ENCODE measurements around the gene TMEM217. TPM values are rescaled to one million over a fixed set of nuclear protein-coding genes. Genes with fewer than 3 reads are reported as not detected.
"Not testable (repeated sequence)": the region's sequence is repeated elsewhere in the genome, so short reads cannot be mapped to it uniquely, and the experiment has no call there.

TMEM217 gene
- total RNA-seq (2014; rRNA removed; shearing (Covaris generic)), result 0.10 TPM in 1 of 2 replicates, not detected in the other
- polyA plus RNA-seq (2014; cell fraction: nucleus; rRNA removed), result not detected in 2 replicates

GRCh38 chr6:37257634-37258404, at the start of gene TMEM217, which contains the start of gene TBC1D22B:
Gene TMEM217 (minus strand): TSS chr6:37258144. CDS start chr6:37219030, 39,114 bp downstream.
Gene TBC1D22B (plus strand): TSS chr6:37257772. CDS start chr6:37257918, 146 bp downstream.
- DNase-seq (ENCODE audit: extremely low read depth, low read depth), result peak; percentile 88

GRCh38 chr6:37307484-37307883, 49.5 kb upstream of the TMEM217 start:
- not testable (repeated sequence) for DNase-seq (ENCODE audit: extremely low read depth, low read depth)

GRCh38 chr6:37306624-37307222, 48.8 kb upstream of the TMEM217 start:
- no peak for DNase-seq (ENCODE audit: extremely low read depth, low read depth)

- no peak for DNase-seq (ENCODE audit: extremely low read depth, low read depth)
These were observed 48.0 kb upstream of the TMEM217 start for GRCh38 chr6:37305841-37306425.

- no peak for DNase-seq (ENCODE audit: extremely low read depth, low read depth)
These were observed 46.8 kb upstream of the TMEM217 start for GRCh38 chr6:37304766-37305165.

GRCh38 chr6:37303891-37304503, 46.1 kb upstream of the TMEM217 start:
- DNase-seq (ENCODE audit: extremely low read depth, low read depth), result peak; percentile 23

- no peak for DNase-seq (ENCODE audit: extremely low read depth, low read depth)
These were observed 45.2 kb upstream of the TMEM217 start for GRCh38 chr6:37303091-37303660.

GRCh38 chr6:37302086-37302686, 44.2 kb upstream of the TMEM217 start:
- no peak for DNase-seq (ENCODE audit: extremely low read depth, low read depth)

- no peak for DNase-seq (ENCODE audit: extremely low read depth, low read depth)
These were observed 42.0 kb upstream of the TMEM217 start for GRCh38 chr6:37299990-37300389.

- no peak for DNase-seq (ENCODE audit: extremely low read depth, low read depth)
These were observed 41.0 kb upstream of the TMEM217 start for GRCh38 chr6:37298958-37299357.

- not testable (repeated sequence) for DNase-seq (ENCODE audit: extremely low read depth, low read depth)
These were observed 39.7 kb upstream of the TMEM217 start for GRCh38 chr6:37297637-37298036.

GRCh38 chr6:37293426-37293825, 35.5 kb upstream of the TMEM217 start:
- DNase-seq (ENCODE audit: extremely low read depth, low read depth), result no peak

- no peak for DNase-seq (ENCODE audit: extremely low read depth, low read depth)
These were observed 32.0 kb upstream of the TMEM217 start for GRCh38 chr6:37289931-37290330.

- DNase-seq (ENCODE audit: extremely low read depth, low read depth), result no peak
These were observed 30.3 kb upstream of the TMEM217 start for GRCh38 chr6:37288247-37288646.

- no peak for DNase-seq (ENCODE audit: extremely low read depth, low read depth)
These were observed 29.7 kb upstream of the TMEM217 start for GRCh38 chr6:37287519-37288157.

- no peak for DNase-seq (ENCODE audit: extremely low read depth, low read depth)
These were observed 27.9 kb upstream of the TMEM217 start for GRCh38 chr6:37285861-37286311.

GRCh38 chr6:37284781-37285180, 26.8 kb upstream of the TMEM217 start:
- no peak for DNase-seq (ENCODE audit: extremely low read depth, low read depth)

- DNase-seq (ENCODE audit: extremely low read depth, low read depth), result no peak
These were observed 25.8 kb upstream of the TMEM217 start for GRCh38 chr6:37283671-37284151.

- DNase-seq (ENCODE audit: extremely low read depth, low read depth), result no peak
These were observed 25.3 kb upstream of the TMEM217 start for GRCh38 chr6:37283268-37283667.

- DNase-seq (ENCODE audit: extremely low read depth, low read depth), result no peak
These were observed 24.4 kb upstream of the TMEM217 start for GRCh38 chr6:37282371-37282770.

Data from NCI-H460 (cell line).